Keratinocyte (primary cell): ENCODE data around the gene DNAH10. TPM values are rescaled to one million over a fixed set of nuclear protein-coding genes. Genes with fewer than 3 reads are reported as not detected.
A peak's percentile ranks its signal among the peaks of the same experiment; 100 is the strongest.

Source experiments
- DNase-seq: peaks from one replicate; pipeline ENCODE4 v3.0.0-alpha.2; 2011; ENCODE audit warnings: low read depth, missing footprints, low spot score
- FAIRE-seq: peaks from 2 replicates; lab custom pipeline; 2011; peaks lifted over from hg19 to GRCh38; lab: Jason Lieb, UNC
- H2AFZ ChIP-seq: 2 replicates; pipeline ENCODE4 v1.6.0; 2012; ENCODE audit warnings: low read length, control low read depth, inconsistent platforms; ENCODE audit not compliant: control insufficient read depth
- H3K27ac ChIP-seq: 2 replicates; pipeline ENCODE4 v1.5.1; 2011; ENCODE audit warnings: low read length; ENCODE audit not compliant: control insufficient read depth, insufficient read depth
- H3K27me3 ChIP-seq: 3 replicates; pipeline ENCODE4 v1.6.0; 2011; ENCODE audit warnings: low read length; ENCODE audit not compliant: control insufficient read depth, insufficient read depth; ENCODE audit errors: extremely low read depth
- H3K36me3 ChIP-seq, 2 experiments: 2 replicates in 1 of 2; 3 replicates in 1 of 2; pipeline ENCODE4 v1.5.1; 2011; ENCODE audit warnings: low read length in 2 of 2, mild to moderate bottlenecking in 1 of 2; ENCODE audit not compliant: control insufficient read depth in 2 of 2, insufficient read depth in 2 of 2; ENCODE audit errors: extremely low read depth in 1 of 2
- H3K4me1 ChIP-seq: 3 replicates; pipeline ENCODE4 v1.5.1; 2011; ENCODE audit warnings: low read length; ENCODE audit not compliant: control insufficient read depth, insufficient read depth; ENCODE audit errors: extremely low read depth
- H3K4me2 ChIP-seq: 3 replicates; pipeline ENCODE4 v1.6.0; 2011; ENCODE audit warnings: low read depth, low read length; ENCODE audit not compliant: control insufficient read depth, insufficient read depth; ENCODE audit errors: extremely low read depth
- H3K4me3 ChIP-seq, 3 experiments: fragments of 200-600 bp in 1 of 3; sonication (generic) in 1 of 3; 2 replicates in 2 of 3; 3 replicates in 1 of 3; pipeline ENCODE4 v1.5.1; 2011 to 2016; ENCODE audit warnings: low read length in 3 of 3, mild to moderate bottlenecking in 3 of 3, control low read depth in 2 of 3, inconsistent platforms in 1 of 3, low read depth in 1 of 3, mixed read lengths in 1 of 3, mixed run types in 1 of 3, moderate library complexity in 1 of 3; ENCODE audit not compliant: control insufficient read depth in 2 of 3, insufficient read depth in 2 of 3; ENCODE audit errors: extremely low read depth in 1 of 3
- H3K79me2 ChIP-seq: 2 replicates; pipeline ENCODE4 v1.6.0; 2012; ENCODE audit warnings: low read length; ENCODE audit not compliant: control insufficient read depth, insufficient read depth
- H3K9ac ChIP-seq: 3 replicates; pipeline ENCODE4 v1.6.0; 2011; ENCODE audit warnings: low read length; ENCODE audit not compliant: control insufficient read depth, insufficient read depth; ENCODE audit errors: extremely low read depth
- H3K9me1 ChIP-seq: 3 replicates; pipeline ENCODE4 v1.6.0; 2011; ENCODE audit warnings: low read length; ENCODE audit not compliant: control insufficient read depth, insufficient read depth; ENCODE audit errors: extremely low read depth
- H3K9me3 ChIP-seq: 2 replicates; pipeline ENCODE4 v1.5.1; 2012; ENCODE audit warnings: low read depth, low read length; ENCODE audit not compliant: control insufficient read depth
- H4K20me1 ChIP-seq: 3 replicates; pipeline ENCODE4 v1.6.0; 2011; ENCODE audit warnings: low read length; ENCODE audit not compliant: control insufficient read depth, insufficient read depth; ENCODE audit errors: extremely low read depth
- EZH2 ChIP-seq: IDR thresholded peaks from one replicate; pipeline ENCODE4 v1.6.1; 2012; ENCODE audit warnings: inconsistent platforms, mild to moderate bottlenecking, low read length, moderate library complexity
- dilution Hi-C: fragments of 300-500 bp; cut with MboI; formaldehyde crosslinking; loops from one replicate; pipeline ENCODE4 v1.7.0; 2020; ENCODE audit warnings: low sequenced_read_pairs; ENCODE audit not compliant: extremely low pct_ligation_motif_present
- polyA plus RNA-seq, 5 experiments: library from polyadenylated mRNA; depleted of rRNA in 3 of 5; stranded (reverse) in 3 of 5; stranded (forward) in 1 of 5; unstranded in 1 of 5; fragments of >200 nt; gene quantifications; 1 replicate in 1 of 5; 2 replicates in 3 of 5; 3 replicates in 1 of 5; pipeline versions ENCODE4 v1.2.1 to v1.2.3, GENCODE V29; 2011 to 2012; ENCODE audit warnings: missing spikeins in 2 of 5, low read depth in 1 of 5, low replicate concordance in 1 of 5
- TF ChIP-seq, protein P1 (sequence below), 3 experiments: IDR thresholded peaks in 1 of 3; conservative IDR thresholded peaks in 1 of 3; optimal IDR thresholded peaks in 1 of 3; 2 replicates in 2 of 3; 3 replicates in 1 of 3; pipeline versions ENCODE3 to v1.5.1; 2011; ENCODE audit warnings: low read length in 3 of 3, mild to moderate bottlenecking in 3 of 3, moderate library complexity in 2 of 3, control low read depth in 1 of 3, inconsistent platforms in 1 of 3; ENCODE audit not compliant: insufficient read depth in 2 of 3; ENCODE audit errors: extremely low read depth in 1 of 3

Gene DNAH10
- polyA plus RNA-seq, 1 donor (not counting 4 experiments of a cell fraction or from before 2014, with no cell fraction given) = 0.08 TPM

- TF ChIP-seq, protein P1, sequence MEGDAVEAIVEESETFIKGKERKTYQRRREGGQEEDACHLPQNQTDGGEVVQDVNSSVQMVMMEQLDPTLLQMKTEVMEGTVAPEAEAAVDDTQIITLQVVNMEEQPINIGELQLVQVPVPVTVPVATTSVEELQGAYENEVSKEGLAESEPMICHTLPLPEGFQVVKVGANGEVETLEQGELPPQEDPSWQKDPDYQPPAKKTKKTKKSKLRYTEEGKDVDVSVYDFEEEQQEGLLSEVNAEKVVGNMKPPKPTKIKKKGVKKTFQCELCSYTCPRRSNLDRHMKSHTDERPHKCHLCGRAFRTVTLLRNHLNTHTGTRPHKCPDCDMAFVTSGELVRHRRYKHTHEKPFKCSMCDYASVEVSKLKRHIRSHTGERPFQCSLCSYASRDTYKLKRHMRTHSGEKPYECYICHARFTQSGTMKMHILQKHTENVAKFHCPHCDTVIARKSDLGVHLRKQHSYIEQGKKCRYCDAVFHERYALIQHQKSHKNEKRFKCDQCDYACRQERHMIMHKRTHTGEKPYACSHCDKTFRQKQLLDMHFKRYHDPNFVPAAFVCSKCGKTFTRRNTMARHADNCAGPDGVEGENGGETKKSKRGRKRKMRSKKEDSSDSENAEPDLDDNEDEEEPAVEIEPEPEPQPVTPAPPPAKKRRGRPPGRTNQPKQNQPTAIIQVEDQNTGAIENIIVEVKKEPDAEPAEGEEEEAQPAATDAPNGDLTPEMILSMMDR (optimal IDR thresholded peaks at IDR 0.05 in 1 of 3, IDR thresholded peaks at IDR 0.05 in 1 of 3, conservative IDR thresholded peaks at IDR 0.05 in 1 of 3; ENCODE audit: extremely low read depth in 1 of 3, insufficient read depth in 2 of 3, low read length in 3 of 3) = no peak
- no peak for TF ChIP-seq EZH2
Measured at GRCh38 chr12:123763093-123763492, 992 bp downstream of the DNAH10 start.

GRCh38 chr12:123764109-123764508, 2.0 kb downstream of the DNAH10 start:
- H3K9ac ChIP-seq = no peak overlapping the region
- H4K20me1 ChIP-seq = no peaks in the 10 kb centered on the region
- no peak overlapping the region for H2AFZ ChIP-seq
- H3K27ac ChIP-seq = no peak overlapping the region
- H3K9me3 ChIP-seq = no peaks in the 10 kb centered on the region
- no peaks in the 10 kb centered on the region for H3K79me2 ChIP-seq
- no peak for DNase-seq
- dilution Hi-C loops = no loop called here
- peaks cover 17% of the 10 kb centered on the region for H3K27me3 ChIP-seq
- H3K4me3 ChIP-seq = no peak overlapping the region
- no peaks in the 10 kb centered on the region for H3K9me1 ChIP-seq
- TF ChIP-seq EZH2 = no peak
- TF ChIP-seq, protein P1 (optimal IDR thresholded peaks at IDR 0.05 in 1 of 3, IDR thresholded peaks at IDR 0.05 in 1 of 3, conservative IDR thresholded peaks at IDR 0.05 in 1 of 3; ENCODE audit: extremely low read depth in 1 of 3, insufficient read depth in 2 of 3, low read length in 3 of 3) = no peak
- no peak for FAIRE-seq
- H3K4me1 ChIP-seq = peaks cover 12% of the 10 kb centered on the region
- H3K36me3 ChIP-seq = no peaks in the 10 kb centered on the region
- H3K4me2 ChIP-seq = no peak overlapping the region

More at GRCh38 chr12:123763093-123763492, 992 bp downstream of the DNAH10 start:
- H3K4me1 ChIP-seq = peaks cover 12% of the 10 kb centered on the region
- H3K4me2 ChIP-seq = peak overlapping the region; percentile 80
- H3K9me1 ChIP-seq = no peaks in the 10 kb centered on the region
- H3K27ac ChIP-seq = no peak overlapping the region
- no peaks in the 10 kb centered on the region for H4K20me1 ChIP-seq
- H2AFZ ChIP-seq = no peak overlapping the region
- peak overlapping the region in 1 of 3 experiments; percentile 60 for H3K4me3 ChIP-seq
- peaks cover 17% of the 10 kb centered on the region for H3K27me3 ChIP-seq
- no peak for FAIRE-seq
- H3K36me3 ChIP-seq = no peaks in the 10 kb centered on the region
- no peak overlapping the region for H3K9ac ChIP-seq
- dilution Hi-C loops = no loop called here
- H3K9me3 ChIP-seq = no peaks in the 10 kb centered on the region
- no peak for DNase-seq
- no peaks in the 10 kb centered on the region for H3K79me2 ChIP-seq
